Prostate gland (tissue), 2 donors: Measurements from ENCODE around the gene PALM2AKAP2.

Experiments
- CTCF ChIP-seq, 4 experiments: fragments of 200-600 bp in 2 of 4; fragments of 450-650 bp in 2 of 4; sonication (generic) in 2 of 4; IDR thresholded peaks; 1 replicate in 3 of 4; 2 replicates in 1 of 4; pipeline ENCODE4 v1.5.1; 2016 to 2019; ENCODE audit warnings: antibody characterized with exemption in 4 of 4, mild to moderate bottlenecking in 2 of 4, moderate library complexity in 2 of 4
- POLR2AphosphoS5 ChIP-seq: sonication (generic); formaldehyde crosslinking; IDR thresholded peaks from one replicate; pipeline ENCODE4 v1.6.1; 2017; ENCODE audit warnings: antibody characterized with exemption

GRCh38 chr9:109779711-109780452 is at the start of gene PALM2AKAP2:
- peak in 2 of 4 experiments; percentile 28 to 34 for TF ChIP-seq CTCF (IDR thresholded peaks at IDR 0.05)
- no peak for TF ChIP-seq POLR2AphosphoS5
